Ishikawa (cell line): ENCODE measurements around the gene AGAP1.

ENCODE experiments used
- CEBPB ChIP-seq: IDR thresholded peaks from 2 replicates; pipeline ENCODE4 v1.6.1; 2012
- CREB1 ChIP-seq: IDR thresholded peaks from 2 replicates; pipeline ENCODE4 v1.6.1; 2012; ENCODE audit warnings: low read depth
- EGR1 ChIP-seq: IDR thresholded peaks from 2 replicates; pipeline ENCODE4 v1.6.1; 2012
- EP300 ChIP-seq: IDR thresholded peaks from 2 replicates; pipeline ENCODE4 v1.6.1; 2012; ENCODE audit warnings: borderline replicate concordance
- FOXM1 ChIP-seq: IDR thresholded peaks from 2 replicates; pipeline ENCODE4 v1.6.1; 2012; ENCODE audit warnings: low read depth, borderline replicate concordance
- MAX ChIP-seq: IDR thresholded peaks from 2 replicates; pipeline ENCODE4 v1.6.1; 2012
- NFIC ChIP-seq: IDR thresholded peaks from 2 replicates; pipeline ENCODE4 v1.6.1; 2012
- RAD21 ChIP-seq: IDR thresholded peaks from 2 replicates; pipeline ENCODE4 v1.6.1; 2012; ENCODE audit warnings: low read depth
- REST ChIP-seq: IDR thresholded peaks from 2 replicates; pipeline ENCODE4 v1.6.1; 2012; ENCODE audit warnings: low read depth, mild to moderate bottlenecking
- TAF1 ChIP-seq: IDR thresholded peaks from 2 replicates; pipeline ENCODE4 v1.6.1; 2012; ENCODE audit warnings: low read depth, mild to moderate bottlenecking
- TEAD4 ChIP-seq: IDR thresholded peaks from 2 replicates; pipeline ENCODE4 v1.6.1; 2012
- YY1 ChIP-seq: IDR thresholded peaks from 2 replicates; pipeline ENCODE4 v1.6.1; 2012; ENCODE audit warnings: low read depth
- ZBTB7A ChIP-seq: IDR thresholded peaks from 2 replicates; pipeline ENCODE4 v1.6.1; 2012; ENCODE audit warnings: low read depth

GRCh38 chr2:235685024-235685721 is 191.3 kb downstream of the AGAP1 start:
- no peak for TF ChIP-seq ZBTB7A
- no peak for TF ChIP-seq EGR1
- TF ChIP-seq EP300: no peak
- TF ChIP-seq TAF1: no peak
- TF ChIP-seq FOXM1: no peak
- no peak for TF ChIP-seq YY1
- TF ChIP-seq CREB1: no peak
- TF ChIP-seq REST: no peak
- TF ChIP-seq MAX: no peak
- TF ChIP-seq RAD21: no peak
- TF ChIP-seq CEBPB: no peak
- no peak for TF ChIP-seq TEAD4
- TF ChIP-seq NFIC: no peak
